Fibroblast of lung (primary cell): Measurements from ENCODE around the gene IL36B. TPM values are rescaled to one million over a fixed set of nuclear protein-coding genes. Genes with fewer than 3 reads are reported as not detected.

ENCODE experiments used
- DNase-seq, 2 donors: peaks; one replicate each; pipeline versions ENCODE4 v3.0.0 to v3.0.0-alpha.2; 2010; ENCODE audit warnings: low read depth in 2 of 2
- H2AFZ ChIP-seq: 2 replicates; pipeline ENCODE4 v1.5.1; 2012; ENCODE audit warnings: low read length, control low read depth, inconsistent platforms
- H3K27ac ChIP-seq: 2 replicates; pipeline ENCODE4 v1.5.1; 2011; ENCODE audit warnings: low read length, control low read depth; ENCODE audit not compliant: insufficient read depth
- H3K27me3 ChIP-seq: 2 replicates; pipeline ENCODE4 v1.5.1; 2011; ENCODE audit warnings: mild to moderate bottlenecking, low read length; ENCODE audit not compliant: control insufficient read depth, insufficient read depth
- H3K36me3 ChIP-seq: 2 replicates; pipeline ENCODE4 v1.5.1; 2011; ENCODE audit warnings: low read length; ENCODE audit not compliant: control insufficient read depth, insufficient read depth
- H3K4me1 ChIP-seq: 2 replicates; pipeline ENCODE4 v1.5.1; 2011; ENCODE audit warnings: low read length; ENCODE audit not compliant: control insufficient read depth, insufficient read depth; ENCODE audit errors: extremely low read depth
- H3K4me2 ChIP-seq: 2 replicates; pipeline ENCODE4 v1.5.1; 2011; ENCODE audit warnings: low read length, control low read depth; ENCODE audit not compliant: insufficient read depth; ENCODE audit errors: extremely low read depth
- H3K4me3 ChIP-seq, 4 experiments: fragments of 200-600 bp in 1 of 4; sonication (generic) in 1 of 4; replicated peaks in 1 of 4; 2 replicates each; pipeline ENCODE4 v1.5.1; 2011 to 2016; ENCODE audit warnings: low read length in 4 of 4, low read depth in 3 of 4, mild to moderate bottlenecking in 3 of 4, control low read depth in 2 of 4, inconsistent platforms in 1 of 4, mixed read lengths in 1 of 4; ENCODE audit not compliant: insufficient read depth in 1 of 4; ENCODE audit errors: control extremely low read depth in 1 of 4
- H3K79me2 ChIP-seq: 2 replicates; pipeline ENCODE4 v1.5.1; 2012; ENCODE audit warnings: mild to moderate bottlenecking, low read length, inconsistent platforms; ENCODE audit not compliant: control insufficient read depth, insufficient read depth
- H3K9ac ChIP-seq: 2 replicates; pipeline ENCODE4 v1.5.1; 2011; ENCODE audit warnings: mild to moderate bottlenecking, low read length, control low read depth; ENCODE audit not compliant: insufficient read depth
- H3K9me3 ChIP-seq: 2 replicates; pipeline ENCODE4 v1.5.1; 2012; ENCODE audit warnings: low read depth, low read length; ENCODE audit not compliant: control insufficient read depth, insufficient read depth
- H4K20me1 ChIP-seq: 2 replicates; pipeline ENCODE4 v1.5.1; 2011; ENCODE audit warnings: low read length; ENCODE audit not compliant: control insufficient read depth, insufficient read depth; ENCODE audit errors: extremely low read depth
- CTCF ChIP-seq, 2 donors: IDR thresholded peaks in 1 of 2; conservative IDR thresholded peaks in 1 of 2; 1 replicate in 1 of 2; 2 replicates in 1 of 2; pipeline ENCODE4 v1.5.1; 2011 to 2012; ENCODE audit warnings: low read length in 2 of 2, control low read depth in 1 of 2, inconsistent platforms in 1 of 2, low read depth in 1 of 2, mild to moderate bottlenecking in 1 of 2
- EZH2 ChIP-seq: IDR thresholded peaks from 2 replicates; pipeline ENCODE4 v1.5.1; 2012; ENCODE audit warnings: low read length, control low read depth, mild to moderate bottlenecking; ENCODE audit errors: missing control alignments
- polyA plus RNA-seq, 2 donors: library from polyadenylated mRNA; depleted of rRNA in 1 of 2; stranded (reverse) in 1 of 2; unstranded in 1 of 2; fragments of >200 nt; gene quantifications; 2 replicates each; pipeline ENCODE4 v1.2.1, GENCODE V29; 2011 to 2012; ENCODE audit warnings: missing spikeins in 1 of 2
- total RNA-seq: library from RNA; depleted of rRNA; stranded (reverse); fragments of >200 nt; gene quantifications from 2 replicates; pipeline ENCODE4 v1.2.1, GENCODE V29; 2014

IL36B gene
- total and polyA plus RNA-seq, 2 donors (not counting 1 experiment from before 2014, with no cell fraction given), result not detected

GRCh38 chr2:113007250-113007649 lies 45.4 kb downstream of the IL36B start:
- TF ChIP-seq CTCF (conservative IDR thresholded peaks at IDR 0.05 in 1 of 2, IDR thresholded peaks at IDR 0.05 in 1 of 2; ENCODE audit: low read depth in 1 of 2, low read length in 2 of 2) (no peak), EZH2 (no peak)

GRCh38 chr2:113005030-113005509 lies 47.6 kb downstream of the IL36B start, which contains the start of gene IL36A:
Gene IL36A (plus strand): TSS chr2:113005459. CDS start chr2:113005872, 413 bp downstream.
- no peaks in the 10 kb centered on the region for H4K20me1 ChIP-seq
- TF ChIP-seq CTCF (conservative IDR thresholded peaks at IDR 0.05 in 1 of 2, IDR thresholded peaks at IDR 0.05 in 1 of 2; ENCODE audit: low read depth in 1 of 2, low read length in 2 of 2), result no peak
- no peak for TF ChIP-seq EZH2
- H3K36me3 ChIP-seq, result no peaks in the 10 kb centered on the region
- peaks cover 2% of the 10 kb centered on the region for H3K27me3 ChIP-seq
- H3K79me2 ChIP-seq, result no peaks in the 10 kb centered on the region
- H3K4me2 ChIP-seq, result no peak within 1 kb of the TSS
- H3K9ac ChIP-seq, result no peak within 1 kb of the TSS
- no peaks in the 10 kb centered on the region for H3K9me3 ChIP-seq
- no peak within 1 kb of the TSS for H2AFZ ChIP-seq
- no peak within 1 kb of the TSS for H3K4me3 ChIP-seq
- H3K27ac ChIP-seq, result no peak within 1 kb of the TSS
- DNase-seq, result no peak
- H3K4me1 ChIP-seq, result no peaks in the 10 kb centered on the region

More at GRCh38 chr2:113007250-113007649, 45.4 kb downstream of the IL36B start:
- Histone ChIP-seq H3K9ac (no peak overlapping the region), H3K9me3 (no peaks in the 10 kb centered on the region), H3K27me3 (peaks cover 2% of the 10 kb centered on the region), H3K4me3 (no peak overlapping the region), H4K20me1 (no peaks in the 10 kb centered on the region), H3K36me3 (no peaks in the 10 kb centered on the region), H3K27ac (no peak overlapping the region), H3K4me1 (no peaks in the 10 kb centered on the region), H3K4me2 (no peak overlapping the region), H2AFZ (no peak overlapping the region), H3K79me2 (no peaks in the 10 kb centered on the region)
- no peak for DNase-seq

- H2AFZ ChIP-seq, result no peak overlapping the region
- peaks cover 2% of the 10 kb centered on the region for H3K27me3 ChIP-seq
- H3K4me3 ChIP-seq, result no peak overlapping the region
- H3K4me1 ChIP-seq, result no peaks in the 10 kb centered on the region
- H3K79me2 ChIP-seq, result no peaks in the 10 kb centered on the region
- no peaks in the 10 kb centered on the region for H3K9me3 ChIP-seq
- no peak for DNase-seq
- no peak overlapping the region for H3K4me2 ChIP-seq
- no peaks in the 10 kb centered on the region for H4K20me1 ChIP-seq
- no peak overlapping the region for H3K9ac ChIP-seq
- TF ChIP-seq CTCF (conservative IDR thresholded peaks at IDR 0.05 in 1 of 2, IDR thresholded peaks at IDR 0.05 in 1 of 2; ENCODE audit: low read depth in 1 of 2, low read length in 2 of 2), result no peak
- TF ChIP-seq EZH2, result no peak
- no peak overlapping the region for H3K27ac ChIP-seq
- no peaks in the 10 kb centered on the region for H3K36me3 ChIP-seq
These were observed 50.0 kb downstream of the IL36B start for GRCh38 chr2:113002677-113003076.
